GM12891 (cell line): ENCODE results near the gene HAT1.

Experiments used
- PAX5 ChIP-seq: IDR thresholded peaks from 2 replicates; pipeline ENCODE4 v1.6.1; 2011; ENCODE audit warnings: low read length, moderate library complexity, mild to moderate bottlenecking; ENCODE audit not compliant: insufficient read depth, severe bottlenecking
- POLR2A ChIP-seq: IDR thresholded peaks from 2 replicates; pipeline ENCODE4 v1.6.1; 2011; ENCODE audit warnings: low read depth, low read length, control low read depth
- POLR2AphosphoS5 ChIP-seq: IDR thresholded peaks from 2 replicates; pipeline ENCODE4 v1.6.1; 2011; ENCODE audit warnings: low read depth, low read length, control low read depth
- POU2F2 ChIP-seq: IDR thresholded peaks from 2 replicates; pipeline ENCODE4 v1.6.1; 2011; ENCODE audit warnings: low read depth, mild to moderate bottlenecking, control low read depth, low read length, moderate library complexity
- SPI1 ChIP-seq: IDR thresholded peaks from 2 replicates; pipeline ENCODE4 v1.6.1; 2011; ENCODE audit warnings: low read depth, low read length, control low read depth
- TAF1 ChIP-seq: IDR thresholded peaks from 2 replicates; pipeline ENCODE4 v1.6.1; 2011; ENCODE audit warnings: low read depth, low read length, control low read depth

DNA sequence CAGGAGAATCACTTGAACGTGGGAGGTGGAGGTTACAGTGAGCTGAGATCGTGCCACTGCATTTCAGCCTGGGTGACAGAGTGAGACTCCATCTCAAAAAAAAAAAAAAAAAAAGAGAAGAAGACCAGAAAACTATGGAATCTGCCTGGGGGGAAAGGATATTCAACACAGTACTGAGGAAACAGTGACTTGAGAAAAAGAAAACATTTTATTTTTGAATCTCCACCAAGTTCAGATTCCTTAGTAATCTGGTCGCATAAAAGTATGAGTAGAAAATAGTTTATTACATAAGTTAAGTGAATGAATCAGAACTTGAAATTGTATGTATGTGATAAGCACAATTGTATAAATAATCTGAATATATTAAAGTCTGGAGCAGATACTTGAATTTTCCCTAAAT, 13.0 kb upstream of the HAT1 start:
- no peak for TF ChIP-seq POLR2A
- no peak for TF ChIP-seq TAF1
- no peak for TF ChIP-seq POLR2AphosphoS5
- TF ChIP-seq SPI1, result no peak
- TF ChIP-seq POU2F2, result no peak
- no peak for TF ChIP-seq PAX5
